ENCODE results near the gene HSD17B8. TPM values are rescaled to one million over a fixed set of nuclear protein-coding genes. Genes with fewer than 3 reads are reported as not detected.

The HSD17B8 gene
- total RNA-seq, 1 donor from 2014 or later: not detected

GRCh38 chr6:33166363-33166762, 38.1 kb upstream of the HSD17B8 start:
- Histone ChIP-seq H3K4me1 (no peaks in the 10 kb centered on the region), H3K36me3 (no peaks in the 10 kb centered on the region), H3K27ac (no peak overlapping the region), H3K27me3 (no peaks in the 10 kb centered on the region), H3K4me3 (no peak overlapping the region), H3K9me3 (no peaks in the 10 kb centered on the region)
- intact Hi-C loops (cut with DNase I): no loop called here
- TF ChIP-seq CTCF (IDR thresholded peaks at IDR 0.05): no peak
- DNase-seq (ENCODE audit: low spot score in 2 of 2): no peak

- H3K27me3 ChIP-seq: no peaks in the 10 kb centered on the region
- H3K27ac ChIP-seq: no peak overlapping the region
- H3K36me3 ChIP-seq: no peaks in the 10 kb centered on the region
- TF ChIP-seq CTCF (IDR thresholded peaks at IDR 0.05): no peak
- no peaks in the 10 kb centered on the region for H3K9me3 ChIP-seq
- no peak overlapping the region for H3K4me3 ChIP-seq
- H3K4me1 ChIP-seq: no peaks in the 10 kb centered on the region
- intact Hi-C loops (cut with DNase I): no loop called here
- no peak for DNase-seq (ENCODE audit: low spot score in 2 of 2)
Measured at GRCh38 chr6:33166811-33167210, 37.6 kb upstream of the HSD17B8 start.

GRCh38 chr6:33167374-33168283, 36.8 kb upstream of the HSD17B8 start:
- Histone ChIP-seq H3K4me3 (no peak overlapping the region), H3K27ac (no peak overlapping the region), H3K36me3 (no peaks in the 10 kb centered on the region), H3K27me3 (no peaks in the 10 kb centered on the region), H3K4me1 (no peaks in the 10 kb centered on the region), H3K9me3 (no peaks in the 10 kb centered on the region)
- no peak for TF ChIP-seq CTCF (IDR thresholded peaks at IDR 0.05)
- DNase-seq (ENCODE audit: low spot score in 2 of 2): no peak
- intact Hi-C loops (cut with DNase I): no loop called here

- no peaks in the 10 kb centered on the region for H3K4me1 ChIP-seq
- no peak overlapping the region for H3K27ac ChIP-seq
- TF ChIP-seq CTCF (IDR thresholded peaks at IDR 0.05): no peak
- H3K36me3 ChIP-seq: no peaks in the 10 kb centered on the region
- no peak overlapping the region for H3K4me3 ChIP-seq
- intact Hi-C loops (cut with DNase I): no loop called here
- no peaks in the 10 kb centered on the region for H3K27me3 ChIP-seq
- no peak for DNase-seq (ENCODE audit: low spot score in 2 of 2)
- H3K9me3 ChIP-seq: no peaks in the 10 kb centered on the region
Measured at GRCh38 chr6:33168284-33168601, 36.2 kb upstream of the HSD17B8 start.

GRCh38 chr6:33168639-33169038, 35.8 kb upstream of the HSD17B8 start:
- no peak overlapping the region for H3K27ac ChIP-seq
- no peak overlapping the region for H3K4me3 ChIP-seq
- H3K9me3 ChIP-seq: no peaks in the 10 kb centered on the region
- H3K36me3 ChIP-seq: no peaks in the 10 kb centered on the region
- no peaks in the 10 kb centered on the region for H3K4me1 ChIP-seq
- TF ChIP-seq CTCF (IDR thresholded peaks at IDR 0.05): no peak
- intact Hi-C loops (cut with DNase I): no loop called here
- no peaks in the 10 kb centered on the region for H3K27me3 ChIP-seq
- DNase-seq (ENCODE audit: low spot score in 2 of 2): no peak

Measured in ascending aorta (tissue), 2 donors.